ENCODE results near the gene FHOD3.

Gene FHOD3

GRCh38 chr18:36519358-36519757, 221.8 kb downstream of the FHOD3 start:
- Histone ChIP-seq H3K27ac (replicated peaks) (no peak overlapping the region), H3K4me3 (replicated peaks; ENCODE audit: insufficient read depth, low read length) (no peak overlapping the region), H3K27me3 (ENCODE audit: insufficient read depth, poor library complexity, severe bottlenecking) (peaks cover 14% of the 10 kb centered on the region)
- DNase-seq (ENCODE audit: low read depth in 1 of 2, low spot score in 1 of 2) = no peak
- TF ChIP-seq GABPA (IDR thresholded peaks at IDR 0.05; ENCODE audit: low read depth) (no peak), REST (IDR thresholded peaks at IDR 0.05; ENCODE audit: insufficient replicate concordance, low read depth) (no peak), POLR2AphosphoS5 (IDR thresholded peaks at IDR 0.05; ENCODE audit: low read depth) (no peak), SPI1 (IDR thresholded peaks at IDR 0.05; ENCODE audit: borderline replicate concordance, low read depth) (no peak), CTCF (IDR thresholded peaks at IDR 0.05; ENCODE audit: insufficient read depth, low read length) (no peak)

GRCh38 chr18:36522509-36522908, 225.0 kb downstream of the FHOD3 start:
- Histone ChIP-seq H3K27me3 (ENCODE audit: insufficient read depth, poor library complexity, severe bottlenecking) (peaks cover 18% of the 10 kb centered on the region), H3K27ac (replicated peaks) (no peak overlapping the region), H3K4me3 (replicated peaks; ENCODE audit: insufficient read depth, low read length) (no peak overlapping the region)
- TF ChIP-seq GABPA (IDR thresholded peaks at IDR 0.05; ENCODE audit: low read depth) (no peak), CTCF (IDR thresholded peaks at IDR 0.05; ENCODE audit: insufficient read depth, low read length) (no peak), POLR2AphosphoS5 (IDR thresholded peaks at IDR 0.05; ENCODE audit: low read depth) (no peak), SPI1 (IDR thresholded peaks at IDR 0.05; ENCODE audit: borderline replicate concordance, low read depth) (no peak), REST (IDR thresholded peaks at IDR 0.05; ENCODE audit: insufficient replicate concordance, low read depth) (no peak)
- DNase-seq (ENCODE audit: low read depth in 1 of 2, low spot score in 1 of 2) = no peak

- Histone ChIP-seq H3K27ac (replicated peaks) (no peak overlapping the region), H3K27me3 (ENCODE audit: insufficient read depth, poor library complexity, severe bottlenecking) (peaks cover 4% of the 10 kb centered on the region), H3K4me3 (replicated peaks; ENCODE audit: insufficient read depth, low read length) (no peak overlapping the region)
- DNase-seq (ENCODE audit: low read depth in 1 of 2, low spot score in 1 of 2) = no peak
- TF ChIP-seq SPI1 (IDR thresholded peaks at IDR 0.05; ENCODE audit: borderline replicate concordance, low read depth) = no peak
- no peak for TF ChIP-seq REST (IDR thresholded peaks at IDR 0.05; ENCODE audit: insufficient replicate concordance, low read depth)
- TF ChIP-seq GABPA (IDR thresholded peaks at IDR 0.05; ENCODE audit: low read depth) = no peak
- TF ChIP-seq POLR2AphosphoS5 (IDR thresholded peaks at IDR 0.05; ENCODE audit: low read depth) = no peak
- TF ChIP-seq CTCF (IDR thresholded peaks at IDR 0.05; ENCODE audit: insufficient read depth, low read length) = no peak
Measured at GRCh38 chr18:36525913-36526312, 228.4 kb downstream of the FHOD3 start.
